Progenitor cell of endocrine pancreas (in vitro differentiated cells): ENCODE measurements around the gene IFITM2. TPM values are rescaled to one million over a fixed set of nuclear protein-coding genes. Genes with fewer than 3 reads are reported as not detected.

Source experiments
- DNase-seq: peaks from one replicate; pipeline ENCODE4 v3.0.0; 2021; ENCODE audit warnings: low spot score; ENCODE audit not compliant: unreplicated experiment
- H3K27ac Mint-ChIP-seq: 2 replicates; pipeline ENCODE4 v1.8.0; 2021; ENCODE audit warnings: mild to moderate bottlenecking, moderate library complexity, mixed read lengths
- H3K27me3 Mint-ChIP-seq: 2 replicates; pipeline ENCODE4 v1.8.0; 2021; ENCODE audit warnings: mixed read lengths
- H3K36me3 Mint-ChIP-seq: 2 replicates; pipeline ENCODE4 v1.8.0; 2022; ENCODE audit warnings: mixed read lengths; ENCODE audit not compliant: insufficient read depth
- H3K4me1 Mint-ChIP-seq: 2 replicates; pipeline ENCODE4 v1.8.0; 2021; ENCODE audit warnings: low read depth, mixed read lengths
- H3K4me3 Mint-ChIP-seq: 2 replicates; pipeline ENCODE4 v1.8.0; 2021; ENCODE audit warnings: low read depth, mild to moderate bottlenecking, moderate library complexity, mixed read lengths
- H3K9me3 Mint-ChIP-seq: 2 replicates; pipeline ENCODE4 v1.8.0; 2021; ENCODE audit warnings: low read depth, mixed read lengths
- CTCF ChIP-seq: fragments of 200-600 bp; sonication (generic); IDR thresholded peaks from one replicate; pipeline ENCODE4 v1.5.0; 2021; ENCODE audit warnings: antibody characterized with exemption, mild to moderate bottlenecking; ENCODE audit not compliant: unreplicated experiment
- total RNA-seq: library from RNA; stranded (reverse); gene quantifications from 2 replicates; pipeline ENCODE4 v1.2.1, GENCODE V29; 2021

IFITM2 gene
- total RNA-seq, 1 donor from 2014 or later = 33.2 TPM

- Mint-ChIP-seq H3K4me1 (no peaks in the 10 kb centered on the region), H3K9me3 (peaks cover 8% of the 10 kb centered on the region), H3K27ac (no peak overlapping the region), H3K4me3 (no peak overlapping the region), H3K36me3 (no peaks in the 10 kb centered on the region), H3K27me3 (peaks cover 30% of the 10 kb centered on the region)
- TF ChIP-seq CTCF = no peak
- no peak for DNase-seq
These were observed 26.7 kb upstream of the IFITM2 start for GRCh38 chr11:280706-281485.

- Mint-ChIP-seq H3K4me1 (no peaks in the 10 kb centered on the region), H3K9me3 (peaks cover 1% of the 10 kb centered on the region)
These were observed 26.0 kb upstream of the IFITM2 start for GRCh38 chr11:281486-282161.

GRCh38 chr11:282171-282570 is 25.4 kb upstream of the IFITM2 start:
- Mint-ChIP-seq H3K4me3 (no peak overlapping the region), H3K27ac (no peak overlapping the region), H3K9me3 (no peaks in the 10 kb centered on the region), H3K36me3 (no peaks in the 10 kb centered on the region), H3K27me3 (peaks cover 28% of the 10 kb centered on the region), H3K4me1 (no peaks in the 10 kb centered on the region)
- no peak for DNase-seq
- TF ChIP-seq CTCF = no peak

More at GRCh38 chr11:281486-282161, 26.0 kb upstream of the IFITM2 start:
- H3K27me3 Mint-ChIP-seq = peaks cover 29% of the 10 kb centered on the region
- no peak overlapping the region for H3K4me3 Mint-ChIP-seq
- H3K36me3 Mint-ChIP-seq = no peaks in the 10 kb centered on the region
- no peak for TF ChIP-seq CTCF
- DNase-seq = no peak
- H3K27ac Mint-ChIP-seq = no peak overlapping the region

- H3K27ac Mint-ChIP-seq = no peak overlapping the region
- H3K9me3 Mint-ChIP-seq = no peaks in the 10 kb centered on the region
- peaks cover 26% of the 10 kb centered on the region for H3K27me3 Mint-ChIP-seq
- TF ChIP-seq CTCF = no peak
- H3K4me3 Mint-ChIP-seq = no peak overlapping the region
- peaks cover under 1% of the 10 kb centered on the region for H3K4me1 Mint-ChIP-seq
- DNase-seq = no peak
- no peaks in the 10 kb centered on the region for H3K36me3 Mint-ChIP-seq
These were observed 24.8 kb upstream of the IFITM2 start for GRCh38 chr11:282630-283360.

- DNase-seq = no peak
- Mint-ChIP-seq H3K27me3 (peaks cover 28% of the 10 kb centered on the region), H3K36me3 (no peaks in the 10 kb centered on the region), H3K4me1 (peaks cover 2% of the 10 kb centered on the region), H3K27ac (no peak overlapping the region), H3K9me3 (no peaks in the 10 kb centered on the region), H3K4me3 (no peak overlapping the region)
- no peak for TF ChIP-seq CTCF
These were observed 24.1 kb upstream of the IFITM2 start for GRCh38 chr11:283405-284104.
